Choroid plexus epithelial cell (primary cell): ENCODE measurements around the gene UBA1.

ENCODE experiments used
- DNase-seq: peaks from one replicate; pipeline ENCODE4 v3.0.0-alpha.2; 2010; ENCODE audit warnings: low read depth
- H3K4me3 ChIP-seq: 2 replicates; pipeline ENCODE4 v1.5.1; 2011; ENCODE audit warnings: low read depth, mild to moderate bottlenecking, control low read depth, low read length, moderate library complexity
- CTCF ChIP-seq: conservative IDR thresholded peaks from 2 replicates; pipeline ENCODE4 v1.5.1; 2011; ENCODE audit warnings: low read depth, mild to moderate bottlenecking, control low read depth, inconsistent platforms, low read length, moderate library complexity

Gene UBA1

GRCh38 chrX:47196098-47196497 lies 2.5 kb downstream of the UBA1 start:
- DNase-seq: no peak
- TF ChIP-seq CTCF: no peak
- peak overlapping the region; percentile 8 for H3K4me3 ChIP-seq

- no peak for DNase-seq
- H3K4me3 ChIP-seq: no peak overlapping the region
- TF ChIP-seq CTCF: no peak
Measured at GRCh38 chrX:47197526-47197925, 3.9 kb downstream of the UBA1 start.

GRCh38 chrX:47198026-47198686 lies 4.5 kb downstream of the UBA1 start:
- TF ChIP-seq CTCF: no peak
- H3K4me3 ChIP-seq: no peak overlapping the region
- peak; percentile 64 for DNase-seq

GRCh38 chrX:47198687-47199080 lies 5.1 kb downstream of the UBA1 start:
- no peak for TF ChIP-seq CTCF
- no peak for DNase-seq
- H3K4me3 ChIP-seq: no peak overlapping the region

DNA sequence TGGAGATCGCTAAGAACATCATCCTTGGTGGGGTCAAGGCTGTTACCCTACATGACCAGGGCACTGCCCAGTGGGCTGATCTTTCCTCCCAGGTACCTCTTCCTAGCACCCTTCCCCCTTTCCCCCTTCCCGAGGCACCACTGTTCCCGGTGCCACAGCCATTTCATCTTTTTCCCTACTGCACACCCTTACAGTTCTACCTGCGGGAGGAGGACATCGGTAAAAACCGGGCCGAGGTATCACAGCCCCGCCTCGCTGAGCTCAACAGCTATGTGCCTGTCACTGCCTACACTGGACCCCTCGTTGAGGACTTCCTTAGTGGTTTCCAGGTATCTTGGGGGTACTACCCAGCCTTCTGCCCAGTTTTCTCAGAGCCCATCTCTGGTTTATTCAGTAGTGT lies 5.7 kb downstream of the UBA1 start:
- no peak for TF ChIP-seq CTCF
- no peak for DNase-seq
- H3K4me3 ChIP-seq: no peak overlapping the region

DNA sequence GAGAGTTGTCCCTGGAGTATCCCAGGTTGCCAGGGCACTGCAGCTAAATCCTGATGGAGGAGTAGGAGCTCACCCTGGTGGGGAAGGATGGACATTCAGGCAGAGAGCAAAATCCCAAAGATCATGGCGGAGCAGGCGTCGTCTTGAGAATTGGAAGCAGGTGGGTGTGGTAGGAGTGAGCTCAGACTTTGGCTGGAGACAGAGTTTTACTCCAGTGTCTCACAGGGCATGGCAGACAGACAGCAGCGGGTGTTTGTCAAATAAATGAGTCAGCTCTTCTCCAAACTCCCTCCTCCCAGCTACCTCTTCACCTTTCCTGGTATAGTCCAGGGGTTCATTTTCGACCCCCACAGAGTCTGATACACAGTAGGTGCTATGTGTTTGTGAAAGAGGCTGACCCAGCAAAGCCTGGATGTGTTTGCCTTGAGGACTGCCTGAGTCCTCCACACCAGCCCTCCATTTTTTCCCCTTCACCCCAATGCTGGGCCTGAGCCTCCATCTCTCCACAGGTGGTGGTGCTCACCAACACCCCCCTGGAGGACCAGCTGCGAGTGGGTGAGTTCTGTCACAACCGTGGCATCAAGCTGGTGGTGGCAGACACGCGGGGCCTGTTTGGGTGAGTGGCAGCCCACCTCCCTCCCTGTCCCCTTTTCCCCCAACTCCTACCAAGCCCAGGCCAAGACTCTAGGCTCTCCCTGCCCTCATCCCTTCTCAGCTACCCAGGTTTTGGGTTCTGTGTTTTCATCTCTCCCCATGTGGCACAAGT lies 6.9 kb downstream of the UBA1 start:
- DNase-seq: peak; percentile 45
- TF ChIP-seq CTCF: peak; percentile 33
- no peak overlapping the region for H3K4me3 ChIP-seq

DNA sequence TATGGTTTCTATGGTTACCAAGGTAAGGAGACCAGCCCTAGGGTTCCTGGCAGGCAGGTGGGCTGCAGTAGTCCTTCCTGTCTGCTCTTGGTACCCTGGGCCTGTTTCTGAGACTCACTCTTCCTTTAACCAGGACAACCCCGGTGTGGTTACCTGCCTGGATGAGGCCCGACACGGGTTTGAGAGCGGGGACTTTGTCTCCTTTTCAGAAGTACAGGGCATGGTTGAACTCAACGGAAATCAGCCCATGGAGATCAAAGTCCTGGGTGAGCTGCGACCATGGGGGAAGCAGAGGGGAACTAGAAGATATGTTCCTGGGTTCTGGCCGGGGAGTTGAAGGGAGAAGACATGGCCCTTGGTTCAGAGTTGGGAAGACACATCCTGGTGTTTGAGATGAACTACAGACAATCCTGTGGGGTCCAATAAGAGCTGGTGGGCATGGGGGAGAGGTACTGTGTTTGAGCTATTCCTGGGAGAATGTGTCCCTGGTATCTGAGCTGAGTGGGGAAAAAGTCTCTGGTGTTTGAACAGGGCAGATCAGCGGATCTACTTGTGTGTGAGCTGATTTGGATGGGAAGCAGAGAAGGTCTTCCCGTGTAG lies 7.8 kb downstream of the UBA1 start:
- no peak overlapping the region for H3K4me3 ChIP-seq
- TF ChIP-seq CTCF: no peak

More for the DNA sequence above, 7.8 kb downstream of the UBA1 start:
- DNase-seq: no peak
